Skin epidermis (tissue), 12 donors: ENCODE data around the gene DAB1.

Experiments used
- H3K27ac ChIP-seq, 21 experiments: fragments of 200-600 bp; sonication (generic) in 11 of 21; one replicate each; pipeline ENCODE4 v1.5.0; 2020; ENCODE audit warnings: mild to moderate bottlenecking in 3 of 21, inconsistent platforms in 2 of 21, moderate library complexity in 2 of 21
- H3K4me3 ChIP-seq, 7 experiments: fragments of 200-600 bp; sonication (generic) in 2 of 7; one replicate each; pipeline ENCODE4 v1.5.0; 2020; ENCODE audit warnings: inconsistent platforms in 2 of 7, mild to moderate bottlenecking in 2 of 7, moderate library complexity in 1 of 7

Gene DAB1

DNA sequence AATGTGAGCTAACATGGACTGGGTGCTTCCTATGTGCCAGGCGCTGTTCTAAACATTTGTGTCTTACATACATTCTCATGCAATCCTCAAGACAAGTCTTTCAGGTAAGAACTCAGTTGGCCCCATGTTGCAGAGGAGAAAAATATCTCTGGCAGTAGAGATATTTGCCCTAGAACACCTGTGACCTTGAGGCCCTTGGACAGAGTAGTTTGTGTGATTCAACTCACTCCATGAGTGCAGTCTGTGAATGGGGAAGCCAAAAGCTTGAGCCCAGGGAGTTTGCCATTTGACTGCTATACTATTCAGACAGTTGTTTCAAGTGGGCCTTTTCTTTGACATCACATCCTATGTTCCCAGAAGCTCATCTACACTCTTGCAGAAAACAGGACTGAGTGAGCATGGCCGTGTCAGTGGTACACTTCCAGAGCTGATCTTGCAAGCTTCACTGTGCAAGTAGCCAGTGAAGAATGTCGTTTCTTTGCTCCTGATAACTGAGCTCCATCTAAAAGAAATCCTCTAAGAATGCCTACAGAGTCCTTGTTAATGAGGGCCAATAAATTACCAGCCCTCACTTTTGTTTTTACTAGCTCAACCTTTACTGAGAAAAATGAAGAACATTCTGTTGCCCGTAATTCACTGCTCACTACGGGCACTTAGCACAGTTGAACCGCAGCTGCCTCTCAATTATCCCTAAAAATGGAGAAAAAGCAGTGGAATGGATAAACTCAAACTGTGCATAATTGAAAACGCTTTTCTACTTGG lies 359.3 kb downstream of the DAB1 start:
- no peak overlapping the region for H3K4me3 ChIP-seq
- H3K27ac ChIP-seq = no peak overlapping the region

DNA sequence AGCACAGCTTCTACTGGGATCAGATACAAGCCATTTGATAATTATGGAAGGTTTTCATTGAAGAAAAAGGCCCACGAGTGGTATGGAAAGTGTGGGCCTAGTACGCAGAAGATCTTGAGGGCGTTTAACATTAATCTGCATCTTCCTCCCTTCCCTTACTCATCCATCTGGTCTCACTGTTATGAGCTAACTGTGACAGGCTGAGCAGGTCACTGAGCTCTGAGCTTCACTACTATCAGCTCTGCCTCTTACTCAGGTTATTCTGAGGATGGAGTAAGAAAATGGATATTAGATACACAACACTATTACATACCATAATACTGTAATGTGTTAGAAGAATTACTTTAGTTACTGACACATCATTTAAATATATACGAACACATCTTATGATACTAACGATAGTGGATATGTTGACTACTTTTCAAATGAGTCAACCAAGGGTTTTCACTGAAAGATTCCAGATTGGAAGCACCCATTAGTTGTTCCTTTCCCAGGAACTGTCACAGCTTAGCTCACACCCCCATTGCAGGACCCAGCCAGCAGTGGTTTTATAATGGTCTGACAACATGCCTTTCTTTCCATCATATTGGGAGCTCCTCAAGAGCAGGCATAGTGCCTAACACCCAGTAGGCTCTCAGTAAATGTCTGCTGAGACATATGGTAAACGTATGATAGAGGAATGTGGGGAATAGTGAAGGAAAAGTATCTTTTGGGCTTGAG lies 360.3 kb downstream of the DAB1 start:
- Histone ChIP-seq H3K4me3 (no peak overlapping the region), H3K27ac (no peak overlapping the region)

DNA sequence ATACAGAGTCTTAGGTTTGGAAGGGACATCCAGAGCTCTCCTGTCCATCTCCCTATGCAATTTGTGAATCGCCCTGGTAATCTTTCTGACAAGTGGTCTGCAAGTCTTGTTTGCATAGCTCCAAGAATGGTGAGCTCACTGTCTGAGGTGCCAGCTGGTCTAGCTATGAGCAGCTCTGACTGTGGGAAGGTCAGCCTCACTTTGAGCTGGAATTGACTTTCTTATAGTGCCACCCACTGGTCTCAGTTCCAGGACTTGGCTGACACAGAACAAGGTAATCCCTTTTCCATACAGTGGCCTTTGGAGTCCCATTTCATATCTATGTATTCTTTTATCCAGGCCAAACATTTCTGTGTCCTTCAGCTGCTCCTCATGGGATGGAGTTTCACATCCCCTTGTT lies 362.5 kb downstream of the DAB1 start:
- H3K27ac ChIP-seq = no peak overlapping the region
- H3K4me3 ChIP-seq = no peak overlapping the region

DNA sequence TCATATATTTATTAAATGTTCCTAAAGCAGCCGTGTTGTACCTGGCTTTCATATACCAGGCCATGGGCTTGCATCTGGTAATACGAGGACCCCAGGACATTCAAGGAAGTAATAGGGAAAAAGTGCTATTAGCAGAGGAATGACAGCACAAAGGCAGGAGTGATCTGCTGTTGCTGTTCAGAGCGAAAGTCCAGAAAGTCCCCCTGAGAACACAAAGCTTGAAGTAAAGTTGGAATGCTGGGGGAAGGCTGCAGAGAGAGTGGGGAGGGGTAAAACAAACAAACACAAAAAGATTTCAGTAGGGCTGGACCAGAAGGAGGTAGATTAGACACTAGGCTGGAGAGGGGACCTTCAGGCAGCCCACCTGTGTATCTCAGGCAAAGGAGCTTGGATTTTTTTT lies 363.4 kb downstream of the DAB1 start:
- Histone ChIP-seq H3K27ac (no peak overlapping the region), H3K4me3 (no peak overlapping the region)

DNA sequence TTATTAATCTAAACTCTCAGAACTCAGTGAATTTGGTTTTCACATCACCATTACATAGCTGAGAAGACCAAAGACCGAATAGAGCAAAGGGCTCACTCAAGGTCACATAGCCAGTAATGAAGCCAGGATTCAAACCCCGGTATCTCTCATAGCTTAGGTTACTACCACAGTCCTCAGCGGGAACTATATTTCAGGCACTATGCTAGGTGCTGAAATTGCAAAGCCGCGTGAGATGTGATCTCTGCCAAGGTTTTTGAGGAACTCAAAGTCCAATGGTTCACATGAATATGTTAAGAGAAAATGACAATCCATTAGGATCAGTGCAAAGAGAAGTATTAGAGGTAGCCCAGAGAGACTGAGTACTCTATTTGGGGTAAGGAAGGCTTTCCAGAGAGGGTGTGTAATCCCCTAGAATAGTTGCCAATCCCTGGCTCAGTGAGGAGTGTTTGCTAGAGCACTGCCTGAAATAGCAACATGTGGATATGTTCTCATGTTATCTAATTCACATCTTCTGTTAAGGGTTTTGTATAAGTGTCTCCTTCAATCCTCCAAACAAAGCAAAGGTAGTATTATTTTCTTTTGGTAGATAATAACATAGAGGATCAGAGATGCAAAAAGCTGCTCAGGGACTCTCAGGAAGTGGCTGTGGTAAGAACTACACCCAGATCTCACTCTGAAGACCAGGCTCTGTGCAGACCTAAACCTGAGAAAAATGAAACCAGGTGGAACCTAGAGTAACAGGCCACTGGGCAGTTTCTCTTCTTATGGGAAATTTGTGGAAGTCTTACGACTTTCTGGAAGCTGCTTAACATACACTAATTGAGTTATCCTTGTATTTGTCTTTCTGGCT lies 365.0 kb downstream of the DAB1 start:
- H3K4me3 ChIP-seq = no peak overlapping the region
- H3K27ac ChIP-seq = no peak overlapping the region

DNA sequence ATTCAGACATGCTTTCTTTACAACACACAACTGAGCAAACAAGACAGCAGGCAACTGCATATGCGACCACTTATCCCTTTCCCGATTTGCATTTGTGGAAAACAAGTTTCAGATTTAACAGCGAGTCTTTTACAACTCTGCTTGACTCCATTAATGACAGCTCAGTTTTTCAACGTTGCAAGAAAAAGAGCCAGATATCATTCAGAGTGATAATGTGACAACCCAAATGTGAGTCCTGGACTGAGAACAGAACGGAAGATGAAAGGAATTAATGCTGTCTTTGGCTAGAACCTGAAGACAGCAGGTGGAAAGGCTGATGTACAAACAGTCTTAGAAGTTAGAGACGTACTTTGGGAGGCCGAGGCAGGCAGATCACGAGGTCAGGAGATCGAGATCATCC lies 375.0 kb downstream of the DAB1 start:
- no peak overlapping the region for H3K4me3 ChIP-seq

DNA sequence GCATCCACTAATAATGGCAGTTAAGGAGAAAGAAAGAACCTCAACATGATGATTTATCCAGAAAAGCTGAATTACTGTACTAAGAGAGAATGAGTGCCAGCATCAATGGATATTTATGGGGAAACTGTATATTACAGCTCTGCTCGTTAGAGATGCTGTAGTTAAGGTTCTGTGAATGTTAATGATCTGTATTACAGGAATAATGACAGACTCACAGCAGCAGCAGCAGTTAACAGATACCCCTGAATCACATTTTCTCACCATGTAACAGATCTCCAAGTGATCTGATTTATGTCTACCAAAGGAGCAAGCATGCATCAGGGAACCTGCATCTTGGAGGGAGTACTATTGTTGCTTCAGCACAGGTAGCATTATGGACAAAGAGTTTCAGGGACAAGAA lies 377.4 kb downstream of the DAB1 start:
- Histone ChIP-seq H3K4me3 (no peak overlapping the region), H3K27ac (no peak overlapping the region)

More for the DNA sequence above, 375.0 kb downstream of the DAB1 start:
- H3K27ac ChIP-seq = no peak overlapping the region

DNA sequence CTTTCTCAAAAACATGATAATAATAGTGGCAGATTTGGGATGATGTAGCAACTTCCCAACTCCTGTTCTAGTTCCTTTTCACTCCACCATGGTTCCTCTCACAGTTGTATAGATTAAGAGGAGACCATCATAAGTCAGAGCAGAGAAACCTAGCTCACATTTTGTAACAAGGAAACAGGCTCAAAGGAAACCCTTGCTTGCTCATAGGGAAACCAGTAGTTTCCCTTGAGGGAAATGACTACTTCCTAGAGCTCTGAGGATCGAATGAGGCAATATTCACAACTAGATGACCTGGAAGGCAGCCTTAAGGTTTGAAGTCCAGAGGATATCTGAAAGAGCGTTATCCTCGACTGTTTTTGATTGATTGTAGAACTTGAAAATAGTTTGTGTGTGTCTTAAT lies 382.0 kb downstream of the DAB1 start:
- H3K27ac ChIP-seq = no peak overlapping the region
- H3K4me3 ChIP-seq = no peak overlapping the region

DNA sequence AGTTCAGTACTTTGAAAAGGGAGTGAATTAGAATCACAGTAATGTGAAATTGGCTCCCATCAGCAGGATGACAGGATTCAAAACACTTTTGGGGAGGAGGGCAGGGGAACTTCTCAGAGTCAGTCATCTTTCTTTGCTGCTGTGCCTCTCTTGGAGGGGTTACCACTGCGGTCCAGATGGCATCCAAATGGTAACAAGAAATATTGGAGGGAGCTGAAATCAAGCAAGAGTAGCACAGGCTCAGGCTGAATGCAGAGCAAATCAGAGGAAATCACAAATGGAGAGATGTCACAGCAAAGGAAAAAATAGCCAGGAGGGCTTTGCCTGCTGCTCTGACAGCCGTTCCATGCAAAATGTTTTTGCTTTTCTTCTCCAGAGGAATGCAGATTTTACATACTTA lies 383.0 kb downstream of the DAB1 start:
- Histone ChIP-seq H3K4me3 (no peak overlapping the region), H3K27ac (no peak overlapping the region)

DNA sequence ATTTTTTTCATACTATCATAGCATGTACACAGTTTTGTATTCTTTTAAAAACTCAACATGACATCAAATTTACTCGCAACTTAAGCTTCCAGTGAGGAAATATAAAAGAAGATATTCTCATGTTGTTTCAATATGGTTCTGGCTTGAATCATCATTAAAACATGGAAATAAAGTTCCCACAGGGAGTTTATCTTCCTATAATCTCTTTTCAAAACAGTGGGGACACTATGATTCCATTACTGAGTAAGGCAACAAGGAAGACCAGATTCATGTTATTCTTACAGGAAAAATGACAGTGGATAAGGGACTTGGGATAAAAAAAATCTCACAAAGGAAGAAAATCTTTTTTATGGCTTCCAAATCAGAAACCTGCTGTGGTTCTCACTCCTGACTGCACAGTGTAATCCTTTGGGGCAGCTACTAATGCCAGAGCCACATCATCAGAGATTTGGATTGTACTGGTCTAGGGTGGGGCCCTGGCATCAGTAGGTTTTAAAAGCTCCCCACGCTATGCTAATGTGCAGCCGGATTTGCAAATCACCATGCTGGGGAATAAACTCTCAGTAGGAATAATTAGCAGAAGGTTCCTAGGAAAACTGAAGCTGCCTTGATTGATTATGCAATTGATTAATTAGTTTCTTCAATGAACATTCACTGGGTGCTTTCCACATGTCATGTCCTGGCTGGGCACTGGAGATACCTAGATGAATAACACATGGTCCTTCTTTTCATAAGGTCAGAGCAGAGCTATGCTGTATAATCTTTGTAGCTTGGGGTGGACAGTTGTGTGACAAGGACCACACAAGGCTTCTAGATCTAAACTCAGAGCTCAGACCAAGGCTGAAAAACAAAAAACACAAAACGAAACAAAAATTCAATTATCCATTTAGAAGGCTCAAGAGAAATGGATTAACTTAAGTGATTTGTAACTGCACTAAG lies 386.9 kb downstream of the DAB1 start:
- Histone ChIP-seq H3K4me3 (no peak overlapping the region), H3K27ac (no peak overlapping the region)

DNA sequence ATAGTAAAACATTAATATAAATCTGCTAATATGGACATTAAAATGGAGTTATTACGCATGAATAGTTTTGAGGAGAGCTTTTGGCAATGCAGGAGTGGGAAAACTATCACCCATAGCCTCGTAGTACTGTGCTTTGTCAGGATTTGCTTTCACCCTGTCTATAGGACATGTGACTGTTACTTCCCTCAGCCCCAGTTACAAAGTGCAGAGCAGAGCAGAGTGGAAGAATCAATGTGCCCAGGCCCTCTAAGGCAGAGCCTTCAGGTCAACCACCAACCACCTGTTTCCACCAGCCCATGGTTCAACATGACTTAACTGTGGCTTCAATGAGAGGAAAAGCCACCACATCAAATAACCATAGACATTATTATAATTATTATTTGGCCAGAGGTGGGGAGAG lies 389.1 kb downstream of the DAB1 start:
- Histone ChIP-seq H3K4me3 (no peak overlapping the region), H3K27ac (no peak overlapping the region)

DNA sequence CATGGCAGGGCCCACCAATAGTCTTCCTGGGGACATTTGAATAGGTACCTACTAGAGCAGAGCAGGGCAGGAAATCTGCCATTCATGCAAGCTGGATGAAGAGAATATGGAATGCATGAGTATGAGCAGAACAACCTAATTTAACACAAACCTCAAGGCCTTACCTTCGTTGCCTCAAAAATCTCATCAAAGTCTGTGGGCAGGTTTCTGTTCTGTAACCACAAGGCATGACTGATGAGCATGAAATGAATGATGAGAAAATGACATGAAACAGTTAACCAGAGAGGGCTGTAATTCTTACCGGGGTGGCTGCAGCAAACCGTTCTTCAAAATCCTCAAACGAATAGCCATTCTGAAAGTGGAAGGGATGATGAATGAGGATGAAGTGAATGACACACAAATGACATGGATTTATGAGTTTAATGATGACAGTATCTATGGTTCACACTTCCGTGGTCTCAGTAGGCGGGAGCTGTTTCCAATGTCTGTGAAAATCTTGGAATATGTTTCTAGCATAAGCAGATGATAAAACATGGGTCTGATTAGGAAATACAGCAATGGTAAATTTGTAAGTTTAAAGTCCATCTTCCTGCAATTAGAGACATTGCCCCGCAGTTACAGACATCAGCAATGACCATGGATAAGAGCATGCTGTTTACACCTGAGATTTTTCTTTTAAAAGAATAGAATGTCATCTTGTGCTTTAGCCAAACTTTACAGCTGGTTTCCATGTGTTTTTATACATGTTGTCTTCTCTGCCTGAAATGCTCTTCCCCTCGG lies 390.4 kb downstream of the DAB1 start:
- no peak overlapping the region for H3K4me3 ChIP-seq
- no peak overlapping the region for H3K27ac ChIP-seq

DNA sequence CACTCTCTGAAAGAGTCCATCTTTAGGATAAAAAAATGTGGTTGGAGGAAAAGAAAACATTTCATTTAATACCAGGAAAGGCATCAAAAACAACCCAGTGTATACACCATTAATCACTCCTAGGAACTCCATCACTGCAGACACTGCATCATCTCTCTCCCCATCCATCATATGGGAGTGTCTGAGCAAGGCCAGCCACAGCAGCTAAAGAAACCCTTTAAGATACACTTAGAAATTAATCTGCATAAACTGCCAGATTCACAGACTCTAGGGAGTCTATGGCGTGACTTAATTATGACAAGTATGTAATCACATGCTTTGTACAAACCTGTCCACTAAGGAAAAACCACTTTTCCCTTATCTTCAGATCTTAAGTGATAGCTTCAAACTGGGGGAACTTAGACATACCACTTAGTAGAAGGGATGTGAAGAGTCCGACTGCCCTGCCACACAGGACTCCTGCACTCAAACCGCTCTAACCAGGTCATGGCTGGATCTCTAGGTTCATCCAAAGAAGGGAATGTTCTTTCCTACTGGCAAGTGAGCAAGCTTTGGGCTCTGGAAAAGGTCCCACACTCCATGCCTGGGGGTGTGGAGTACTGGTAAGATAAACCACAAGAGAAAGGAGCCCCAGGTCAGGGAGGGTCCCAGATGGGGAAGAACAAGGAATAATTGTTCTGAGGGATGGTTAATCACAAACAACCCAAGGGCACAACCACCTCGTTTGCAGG lies 397.1 kb downstream of the DAB1 start:
- H3K27ac ChIP-seq = no peak overlapping the region

DNA sequence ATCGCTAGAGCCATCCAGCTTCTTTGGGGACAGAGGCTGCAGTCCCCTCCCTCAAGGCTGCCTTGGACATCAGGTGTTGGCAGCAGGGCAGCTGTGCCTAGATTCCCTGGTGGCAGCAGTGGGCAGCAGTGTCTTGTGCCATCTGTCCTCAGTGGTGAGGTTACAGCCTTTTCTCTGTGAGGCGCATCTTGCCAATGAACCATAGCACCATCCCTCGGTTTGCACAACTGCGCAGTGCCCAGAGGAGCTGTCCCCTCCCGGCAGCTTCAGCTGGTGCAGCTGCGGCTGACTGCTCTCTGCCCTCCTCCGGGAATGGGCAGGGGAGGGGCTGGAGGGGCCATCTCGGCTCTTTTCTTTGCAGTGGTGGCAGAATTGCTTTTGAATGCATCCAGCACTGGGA lies 399.0 kb downstream of the DAB1 start:
- Histone ChIP-seq H3K27ac (no peak overlapping the region), H3K4me3 (no peak overlapping the region)

More for the DNA sequence above, 397.1 kb downstream of the DAB1 start:
- no peak overlapping the region for H3K4me3 ChIP-seq

DNA sequence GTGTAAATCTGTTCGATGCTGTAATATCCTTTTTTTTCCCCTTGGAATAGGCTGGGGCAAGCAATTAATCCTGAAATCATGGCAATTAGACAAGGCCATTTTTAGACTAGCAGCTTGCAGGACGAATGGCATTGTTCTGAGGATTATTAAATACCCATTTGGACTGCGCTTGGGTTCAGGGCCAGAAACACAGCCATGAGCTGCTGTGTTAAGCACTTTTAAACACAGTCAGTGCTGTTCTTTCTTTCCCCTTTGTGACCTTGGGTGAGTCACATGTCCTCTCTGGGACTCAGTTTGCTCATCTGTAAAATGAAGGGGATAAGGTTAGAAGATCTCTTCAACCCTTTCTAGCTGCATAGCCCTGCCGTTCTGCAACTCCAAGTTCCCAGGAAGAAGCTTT lies 399.4 kb downstream of the DAB1 start:
- no peak overlapping the region for H3K27ac ChIP-seq
- no peak overlapping the region for H3K4me3 ChIP-seq

DNA sequence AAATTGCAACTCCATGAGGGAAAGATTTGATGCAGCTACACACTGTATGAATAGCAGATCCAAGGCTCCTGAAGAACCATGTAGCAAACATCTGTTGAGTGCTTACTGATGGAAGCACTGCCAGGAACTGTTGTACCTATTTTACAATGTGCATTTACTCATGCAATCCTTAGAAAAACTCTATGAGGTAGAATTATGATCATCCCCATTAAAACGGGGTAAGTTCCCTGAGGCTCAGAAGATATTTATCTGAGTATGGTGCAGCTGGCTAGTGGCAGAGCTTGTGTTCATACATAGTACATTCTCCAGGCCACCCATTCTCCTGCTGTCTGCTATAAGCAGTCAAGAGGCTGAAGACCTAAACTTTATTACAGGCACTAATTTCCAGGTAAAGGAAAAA lies 403.6 kb downstream of the DAB1 start:
- no peak overlapping the region for H3K4me3 ChIP-seq
- no peak overlapping the region for H3K27ac ChIP-seq

DNA sequence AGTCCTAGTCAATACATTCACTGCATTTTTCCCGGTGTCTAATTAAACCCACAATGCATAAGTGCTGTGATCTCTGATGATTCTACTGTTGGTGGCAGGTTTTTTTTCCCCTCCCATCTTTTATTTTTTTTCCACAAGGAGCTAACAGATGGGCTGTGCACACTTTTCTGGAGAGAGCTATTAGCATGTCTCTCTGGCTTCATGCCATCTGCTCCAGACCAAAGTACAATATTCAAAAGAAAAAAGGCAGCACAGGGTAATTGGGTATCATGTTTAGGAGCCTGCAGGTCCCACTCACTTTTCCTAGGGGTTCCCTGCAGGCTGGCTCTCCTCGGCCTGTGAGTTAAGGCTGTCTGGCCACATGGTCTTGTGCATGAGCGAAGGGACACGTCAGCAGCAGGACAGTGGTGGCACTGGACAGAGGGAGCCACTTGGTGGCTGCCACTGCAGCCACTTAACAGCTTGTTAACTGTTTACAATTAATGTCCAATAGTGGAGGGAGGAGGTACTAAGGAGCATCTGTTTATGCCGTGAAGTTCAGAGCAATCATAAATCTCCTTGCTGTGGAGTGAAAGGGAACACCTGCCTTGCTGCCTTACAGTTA lies 404.5 kb downstream of the DAB1 start:
- H3K4me3 ChIP-seq = no peak overlapping the region
- no peak overlapping the region for H3K27ac ChIP-seq

DNA sequence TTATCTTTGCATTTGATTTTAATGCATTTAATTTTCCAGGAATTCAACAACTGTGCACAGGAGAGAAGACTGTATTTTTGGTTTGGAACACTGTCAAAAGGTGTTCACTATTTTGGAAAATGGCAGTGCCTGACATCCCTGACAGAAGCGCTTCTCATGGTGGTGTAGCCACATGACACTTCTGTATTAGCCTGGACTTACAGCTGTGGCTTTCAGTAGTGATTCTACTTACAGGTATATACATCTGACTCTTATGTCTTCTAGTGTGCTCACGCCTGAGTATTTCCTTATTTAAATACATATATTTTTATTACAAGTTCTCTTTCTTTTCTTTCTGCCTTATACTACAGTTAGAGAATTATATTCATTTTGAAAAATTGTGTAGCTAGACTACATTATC lies 405.7 kb downstream of the DAB1 start:
- Histone ChIP-seq H3K4me3 (no peak overlapping the region), H3K27ac (no peak overlapping the region)
